GM12873 (cell line): ENCODE measurements around the gene TBCD.

Source experiments
- CTCF ChIP-seq: IDR thresholded peaks from 2 replicates; pipeline ENCODE4 v1.5.1; 2012; ENCODE audit warnings: low read depth, mild to moderate bottlenecking, moderate library complexity, low read length, control low read depth; ENCODE audit not compliant: insufficient read depth; ENCODE audit errors: missing control alignments

The TBCD gene

DNA sequence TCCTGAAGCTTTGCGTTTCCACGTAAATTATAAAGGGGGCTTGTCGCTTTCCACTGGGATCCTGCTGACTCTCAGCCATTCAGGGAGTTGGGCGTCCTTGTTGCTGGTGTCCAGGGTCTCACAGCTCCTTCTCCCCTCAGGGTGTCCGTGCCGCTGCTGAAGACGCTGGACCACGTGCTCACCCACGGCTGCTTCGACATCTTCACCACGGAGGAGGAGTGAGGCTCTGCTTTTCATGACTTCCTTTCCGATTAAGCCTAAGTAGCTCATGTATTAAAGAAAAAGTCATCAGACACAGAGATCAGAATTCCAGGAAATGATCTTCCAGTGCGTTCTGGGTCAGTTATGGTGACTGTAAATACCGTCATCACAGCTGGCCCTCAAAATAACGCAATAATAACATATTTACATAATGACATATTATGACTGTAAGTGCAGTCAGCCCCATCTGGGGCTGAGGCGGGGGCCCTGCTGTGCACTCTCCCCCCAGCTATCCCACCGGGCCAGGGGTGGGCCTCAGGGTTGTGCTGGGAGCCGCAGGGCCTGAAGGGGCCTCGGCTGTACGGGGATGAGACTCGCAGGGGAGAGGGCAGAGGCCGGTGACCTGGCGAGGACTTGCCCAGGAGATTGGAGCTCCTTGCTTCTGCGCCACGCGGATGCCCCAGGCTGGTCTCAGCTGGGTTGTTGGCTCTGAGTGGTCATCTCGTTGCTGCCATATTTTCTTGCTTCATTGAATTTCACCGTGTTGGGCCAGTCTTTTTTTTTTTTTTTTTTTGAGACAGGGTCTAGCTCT, 180.8 kb downstream of the TBCD start:
- TF ChIP-seq CTCF = no peak

DNA sequence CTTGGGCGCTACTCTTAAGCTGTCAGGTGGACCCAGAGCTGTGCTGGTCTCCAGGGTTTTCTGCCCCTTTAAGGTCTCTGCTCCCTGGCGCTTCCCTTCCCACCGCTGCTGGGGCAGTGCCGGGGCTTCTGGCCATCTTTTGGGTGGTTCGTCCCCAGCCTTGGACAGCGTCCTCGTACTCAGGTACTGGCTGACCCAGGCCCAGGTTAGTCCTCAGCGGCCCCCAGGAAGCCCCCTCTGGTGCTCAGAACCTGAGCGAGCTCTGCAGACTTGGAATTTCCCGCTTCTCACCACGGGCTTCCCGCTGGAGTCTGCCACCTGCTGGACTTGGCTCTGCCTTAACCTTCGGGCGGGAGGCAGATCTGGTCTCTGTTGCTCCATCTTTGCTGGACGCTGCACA, 182.0 kb downstream of the TBCD start:
- TF ChIP-seq CTCF = no peak

DNA sequence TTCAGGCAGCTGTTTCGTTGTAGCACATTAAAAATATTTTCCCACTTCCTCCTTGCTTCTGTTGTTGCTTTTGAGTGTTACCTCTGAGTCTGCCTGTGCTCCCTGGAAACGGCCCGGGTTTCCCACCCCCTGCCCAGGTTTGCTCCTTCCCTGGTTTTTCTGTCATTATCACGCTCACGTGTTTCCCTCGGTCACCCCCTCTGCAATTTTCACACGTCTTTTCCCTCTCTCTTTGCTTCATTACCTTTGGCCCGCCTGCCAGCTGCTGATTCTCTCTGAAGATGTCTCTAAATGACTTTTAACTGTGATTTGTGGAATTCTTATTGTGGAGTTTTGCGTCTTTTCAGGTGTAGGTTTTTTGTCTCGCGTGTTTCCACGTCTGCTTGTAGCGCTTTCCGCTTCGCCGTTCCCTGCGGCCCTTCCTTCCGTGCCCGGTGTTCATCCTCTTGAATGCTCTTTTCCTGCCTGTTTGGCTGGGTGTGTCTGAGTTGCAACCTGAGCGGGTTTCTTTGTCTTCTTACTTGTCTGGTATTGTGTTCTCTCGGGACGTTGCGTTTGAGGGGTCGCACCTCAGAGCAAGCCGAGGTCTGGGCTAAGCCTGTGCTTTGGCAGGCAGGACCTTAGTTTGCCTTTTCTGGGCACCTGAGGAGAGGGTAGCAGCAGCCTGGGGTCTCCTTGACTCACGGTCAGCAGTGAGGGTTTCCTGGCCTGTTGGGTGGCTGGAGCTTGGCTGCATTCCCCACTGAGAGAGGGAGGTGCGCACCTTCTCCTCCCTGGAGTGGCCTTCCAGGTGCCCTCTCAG, 184.3 kb downstream of the TBCD start:
- no peak for TF ChIP-seq CTCF

DNA sequence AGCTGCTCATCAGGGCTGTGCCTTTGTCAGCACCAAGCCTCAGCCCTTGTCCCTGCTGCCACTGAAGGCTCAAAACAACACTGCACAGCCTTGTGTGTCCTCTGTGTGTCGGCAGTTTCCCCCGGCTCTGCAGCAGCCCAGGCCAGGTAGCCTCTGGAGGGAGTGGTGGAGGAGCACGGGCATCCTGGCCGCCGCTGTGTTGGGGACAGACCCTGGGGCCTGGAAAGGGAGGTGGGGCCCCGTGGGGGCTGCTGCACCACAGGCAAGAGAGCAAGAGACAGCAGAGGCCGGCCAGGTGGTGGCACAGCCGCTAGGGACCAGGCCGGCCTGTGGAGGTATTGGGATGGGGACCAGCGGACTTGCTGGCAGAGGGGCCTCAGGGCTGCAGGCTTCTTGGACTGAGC, 184.9 kb downstream of the TBCD start:
- no peak for TF ChIP-seq CTCF

DNA sequence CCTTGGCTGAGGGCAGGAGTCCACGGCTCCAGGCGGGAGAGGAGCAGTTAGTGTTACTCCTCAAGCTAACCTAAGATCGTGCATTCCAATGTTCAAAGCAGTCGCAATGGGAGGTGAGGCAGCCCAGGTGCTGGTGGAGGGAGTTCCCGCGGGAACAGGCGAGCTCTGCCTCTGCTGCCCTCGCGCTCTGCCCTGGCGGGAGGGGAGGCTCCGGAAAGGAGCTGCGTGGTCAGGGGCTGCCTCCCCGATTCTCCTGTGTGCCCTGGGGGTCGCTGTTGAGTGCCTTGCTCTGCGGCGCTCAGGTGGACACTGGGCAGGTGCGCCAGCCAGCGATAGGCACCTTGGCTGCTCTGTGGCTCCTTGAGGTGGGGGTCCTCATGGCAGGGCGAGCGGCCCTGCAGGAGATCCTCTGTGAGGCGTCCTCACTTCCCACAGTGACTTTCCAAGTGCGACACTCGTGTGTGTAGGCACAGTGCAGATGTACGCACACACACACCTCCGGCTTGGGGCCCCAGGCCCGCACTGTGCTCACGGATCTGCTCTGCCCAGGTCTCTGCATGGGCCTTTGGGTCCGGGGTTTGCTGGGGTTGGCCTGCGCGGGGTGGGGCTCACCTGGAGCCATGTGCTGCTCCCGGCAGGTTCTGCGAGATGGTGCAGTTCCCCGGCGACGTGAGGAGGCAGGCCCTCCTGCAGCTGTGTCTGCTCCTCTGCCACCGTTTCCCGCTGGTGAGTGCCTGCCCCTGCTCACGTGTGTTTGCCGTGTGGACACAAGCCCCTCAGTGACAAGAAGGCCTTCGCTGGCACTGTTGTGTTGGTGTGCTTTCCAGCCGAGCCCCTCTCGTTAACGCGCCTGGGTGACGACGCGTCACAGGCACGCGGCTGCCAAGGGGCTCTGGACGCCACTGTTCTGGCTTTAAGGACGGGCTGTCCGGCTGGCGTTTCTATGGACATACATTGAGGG, 185.8 kb downstream of the TBCD start:
- TF ChIP-seq CTCF = no peak

- TF ChIP-seq CTCF = no peak
Measured at GRCh38 chr17:82938486-82938872, 186.6 kb downstream of the TBCD start.
